A549 treated with AZD9567 at 1 μM for 4 hours (cell line): Measurements from ENCODE around the gene IL21R. TPM values are rescaled to one million over a fixed set of nuclear protein-coding genes. Genes with fewer than 3 reads are reported as not detected.

Source experiments
- total RNA-seq: library from RNA; stranded (reverse); fragments of 200-300 nt; extraction: Qiagen RNA extraction; gene quantifications from 5 replicates; pipeline ENCODE4 v1.2.3, GENCODE V29; 2022; ENCODE audit not compliant: insufficient read depth

The IL21R gene
- not detected in 5 replicates for total RNA-seq

GRCh38 chr16:27401768-27402568 is at the start of gene IL21R:
TSS of gene IL21R (plus strand) at chr16:27402174. CDS start at chr16:27430072, 27,898 bp downstream.

Other genes with a start within 250 kb of the IL21R start
- gene KDM8, start 198.6 kb upstream of the IL21R start, total RNA-seq = 2.1 to 2.5 TPM (median 2.3 TPM) in 5 replicates
- 51.5 to 63.9 TPM (median 54.9 TPM) in 5 replicates for gene NSMCE1, start 133.4 kb upstream of the IL21R start, total RNA-seq
- 22.0 to 31.2 TPM (median 28.4 TPM) in 5 replicates for gene IL4R, start 88.2 kb upstream of the IL21R start, total RNA-seq
- 61.3 to 72.1 TPM (median 65.3 TPM) in 5 replicates for gene GTF3C1, start 147.7 kb downstream of the IL21R start, total RNA-seq
- gene KATNIP, start 148.0 kb downstream of the IL21R start, total RNA-seq = 13.4 to 14.3 TPM (median 13.9 TPM) in 5 replicates